Muscle layer of duodenum (tissue), 2 donors: ENCODE results near the gene HCCS.
"Not testable (repeated sequence)": the region's sequence is repeated elsewhere in the genome, so short reads cannot be mapped to it uniquely, and the experiment has no call there.

Source experiments
- H3K27ac ChIP-seq: one replicate; pipeline ENCODE4 v1.7.0; 2013; ENCODE audit warnings: mild to moderate bottlenecking, low read length
- H3K27me3 ChIP-seq: one replicate; pipeline ENCODE4 v1.7.0; 2013; ENCODE audit warnings: low read depth, mild to moderate bottlenecking, control low read depth, low read length
- H3K36me3 ChIP-seq, 2 donors: one replicate each; pipeline ENCODE4 v1.7.0; 2013; ENCODE audit warnings: low read length in 2 of 2, control low read depth in 1 of 2, mild to moderate bottlenecking in 1 of 2; ENCODE audit not compliant: insufficient read depth in 2 of 2, control insufficient read depth in 1 of 2
- H3K4me1 ChIP-seq, 2 donors: one replicate each; pipeline ENCODE4 v1.7.0; 2013; ENCODE audit warnings: low read length in 2 of 2, mild to moderate bottlenecking in 2 of 2, control low read depth in 1 of 2, moderate library complexity in 1 of 2; ENCODE audit not compliant: insufficient read depth in 2 of 2, control insufficient read depth in 1 of 2
- H3K4me3 ChIP-seq, 2 donors: one replicate each; pipeline ENCODE4 v1.7.0; 2013; ENCODE audit warnings: low read length in 2 of 2, low read depth in 1 of 2, mild to moderate bottlenecking in 1 of 2
- H3K9me3 ChIP-seq, 2 donors: one replicate each; pipeline ENCODE4 v1.7.0; 2013; ENCODE audit warnings: low read length in 2 of 2, control low read depth in 1 of 2, mild to moderate bottlenecking in 1 of 2; ENCODE audit not compliant: control insufficient read depth in 1 of 2
- donor health status: healthy.

HCCS gene

DNA sequence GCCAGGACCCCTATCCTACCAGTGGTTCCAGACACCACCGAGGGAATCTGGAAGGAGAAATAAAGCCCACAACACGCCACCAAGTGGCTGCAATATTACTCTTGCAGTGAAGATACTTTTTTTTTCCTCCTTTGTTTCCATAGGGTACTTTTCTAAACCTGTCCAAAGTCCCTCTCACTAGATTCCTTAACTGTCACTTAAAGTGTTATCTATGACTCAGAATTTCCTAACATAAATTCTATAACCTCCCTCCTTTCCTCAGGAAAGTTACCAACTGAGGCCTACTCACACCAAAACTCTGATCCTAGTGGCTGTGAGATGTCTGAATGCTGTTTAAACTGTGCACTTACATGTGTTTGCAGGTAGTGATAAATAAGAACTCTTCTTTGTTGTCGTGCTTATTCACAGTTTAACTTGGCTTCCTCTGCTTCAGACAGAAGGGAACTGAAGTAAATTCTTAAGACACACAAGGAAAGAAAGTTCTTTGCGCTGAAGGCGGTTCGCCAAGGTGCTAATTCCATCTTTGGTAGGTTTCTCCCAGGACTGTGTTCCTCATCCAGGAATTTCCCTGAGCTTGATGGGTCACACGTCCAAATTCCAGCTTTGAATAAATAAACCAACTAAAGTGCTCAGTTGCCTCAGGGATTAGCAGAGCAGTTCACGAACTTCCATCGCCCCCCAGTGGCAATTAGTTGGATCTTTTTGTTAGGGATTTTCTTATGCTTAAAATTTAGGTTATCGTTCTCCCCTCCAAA lies 10.7 kb upstream of the HCCS start:
- H3K9me3 ChIP-seq, result no peaks in the 10 kb centered on the region
- no peak overlapping the region for H3K4me3 ChIP-seq
- H3K27me3 ChIP-seq, result no peaks in the 10 kb centered on the region
- H3K4me1 ChIP-seq, result peaks cover 0 to 5% of the 10 kb centered on the region in 2 donors
- peak overlapping the region; percentile 72 for H3K27ac ChIP-seq
- H3K36me3 ChIP-seq, result no peaks in the 10 kb centered on the region

DNA sequence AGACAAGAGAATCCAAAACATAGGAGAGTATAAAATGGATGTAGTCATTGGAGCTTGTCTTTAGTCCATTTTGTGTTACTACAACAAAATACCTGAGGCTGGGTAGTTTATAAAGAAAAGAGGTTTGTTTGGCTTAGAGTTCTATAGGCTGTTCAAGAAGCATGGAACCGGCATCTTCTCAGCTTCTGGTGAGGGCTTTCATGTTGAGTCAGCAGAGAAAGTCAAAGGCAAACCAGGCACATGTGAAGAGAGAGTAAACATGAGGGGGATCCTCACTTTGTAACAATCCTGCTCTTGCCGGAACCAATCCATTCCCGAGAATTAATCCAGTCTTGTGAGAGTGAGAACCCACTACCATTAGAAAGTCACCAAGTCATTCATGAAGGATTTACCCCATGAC lies 8.1 kb upstream of the HCCS start:
- Histone ChIP-seq H3K27me3 (no peaks in the 10 kb centered on the region), H3K4me1 (peaks cover 0 to 5% of the 10 kb centered on the region in 2 donors), H3K9me3 (no peaks in the 10 kb centered on the region), H3K36me3 (no peaks in the 10 kb centered on the region), H3K4me3 (no peak overlapping the region), H3K27ac (no peak overlapping the region)

DNA sequence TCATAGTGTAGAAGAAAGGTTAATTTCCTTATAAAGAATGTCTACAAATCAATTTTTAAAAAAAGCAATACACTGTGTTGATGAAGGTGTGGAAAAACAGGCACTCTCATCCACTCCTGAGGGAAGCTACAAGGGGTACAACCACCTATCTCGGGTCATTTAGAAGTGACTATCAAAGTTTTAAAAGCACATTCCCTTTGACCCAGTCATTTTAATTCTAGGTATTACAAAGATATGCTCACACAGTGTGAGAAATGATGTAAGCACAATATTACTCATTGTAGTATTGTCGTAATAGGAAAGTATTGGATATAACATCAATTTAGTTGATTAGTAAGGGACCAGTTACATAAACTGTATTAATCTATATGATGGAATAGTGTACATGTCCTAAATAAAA lies 7.4 kb upstream of the HCCS start:
- H3K4me3 ChIP-seq, result no peak overlapping the region
- no peaks in the 10 kb centered on the region for H3K9me3 ChIP-seq
- H3K36me3 ChIP-seq, result no peaks in the 10 kb centered on the region
- H3K27ac ChIP-seq, result no peak overlapping the region
- H3K27me3 ChIP-seq, result no peaks in the 10 kb centered on the region
- H3K4me1 ChIP-seq, result peaks cover 0 to 5% of the 10 kb centered on the region in 2 donors

DNA sequence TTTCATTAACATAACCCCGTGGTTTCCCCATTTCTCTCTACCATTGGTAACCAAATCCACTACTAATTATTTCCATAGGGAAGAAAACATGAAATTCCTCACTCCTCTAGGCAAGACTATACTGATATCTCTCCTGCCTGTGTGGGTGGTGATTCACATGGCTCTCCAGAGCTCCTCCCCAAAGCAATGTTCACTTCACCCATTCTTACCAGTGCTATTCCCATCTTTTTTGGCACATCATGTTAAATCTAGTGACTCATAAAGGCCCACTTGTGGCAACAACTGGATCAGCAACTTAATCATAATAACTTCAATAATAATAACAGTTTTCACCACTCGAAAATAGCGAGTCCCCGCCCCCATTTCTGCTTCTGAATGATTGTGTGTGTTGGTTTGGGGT lies 6.1 kb upstream of the HCCS start:
- H3K27me3 ChIP-seq, result no peaks in the 10 kb centered on the region
- H3K9me3 ChIP-seq, result no peaks in the 10 kb centered on the region
- peaks cover 0 to 5% of the 10 kb centered on the region in 2 donors for H3K4me1 ChIP-seq
- no peak overlapping the region for H3K27ac ChIP-seq
- no peaks in the 10 kb centered on the region for H3K36me3 ChIP-seq
- H3K4me3 ChIP-seq, result no peak overlapping the region

DNA sequence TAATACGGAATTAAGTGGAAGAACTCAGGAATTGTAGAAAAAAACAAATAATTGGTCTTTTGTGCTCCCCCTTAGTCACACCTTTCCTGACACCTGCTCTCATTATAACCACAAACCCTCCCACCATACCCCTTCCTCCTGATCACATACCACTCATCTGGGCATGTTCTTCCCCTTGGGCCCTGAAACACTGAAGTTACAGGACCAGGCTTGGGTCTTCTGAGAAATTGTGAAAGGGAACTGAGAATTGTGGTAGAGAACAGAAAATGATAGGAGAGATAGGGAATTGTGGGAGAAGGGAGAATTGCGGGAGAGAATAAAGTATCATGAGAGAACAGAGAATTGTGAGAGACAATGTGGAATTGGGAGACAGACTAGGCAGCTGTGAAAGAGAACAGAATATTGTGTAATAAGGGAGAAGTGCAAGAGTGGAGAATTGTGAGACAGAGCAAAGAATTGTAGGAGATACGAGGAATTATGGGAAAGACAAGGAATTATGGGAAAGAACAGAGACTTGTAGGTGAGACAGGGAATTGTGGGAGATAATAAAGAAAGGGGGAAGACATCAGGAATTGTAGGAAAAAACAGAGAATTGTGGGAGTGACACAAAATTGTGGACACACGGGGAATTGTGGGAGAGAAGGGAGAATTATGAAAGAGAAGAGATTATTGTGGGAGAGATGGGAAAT lies 2.7 kb upstream of the HCCS start:
- Histone ChIP-seq H3K27me3 (no peaks in the 10 kb centered on the region), H3K36me3 (no peaks in the 10 kb centered on the region), H3K4me3 (no peak overlapping the region), H3K9me3 (no peaks in the 10 kb centered on the region), H3K4me1 (peaks cover 9 to 19% of the 10 kb centered on the region in 2 donors), H3K27ac (no peak overlapping the region)

DNA sequence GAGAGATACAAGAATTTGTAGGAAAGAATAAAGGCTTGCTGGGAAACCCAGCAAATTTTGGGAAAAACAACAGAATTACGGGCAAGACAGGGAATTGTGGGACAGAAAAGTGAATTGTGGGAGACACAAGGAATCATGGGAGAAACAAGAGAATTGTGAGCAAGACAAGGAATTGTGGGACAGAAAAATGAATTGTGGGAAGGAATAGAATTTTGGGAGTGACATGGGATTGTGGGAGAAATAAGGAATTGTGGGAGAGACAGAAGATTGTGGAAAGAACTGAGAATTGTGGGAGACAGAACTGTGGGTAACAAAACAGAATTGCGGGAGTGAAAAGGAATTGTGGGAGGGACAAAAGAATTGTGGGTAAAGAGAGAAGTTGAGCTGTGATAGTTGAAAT lies 1.2 kb upstream of the HCCS start:
- Histone ChIP-seq H3K27me3 (no peaks in the 10 kb centered on the region), H3K4me1 (peaks cover 9 to 28% of the 10 kb centered on the region in 2 donors), H3K4me3 (no peak overlapping the region), H3K36me3 (peaks cover 3% of the 10 kb centered on the region in 2 donors), H3K27ac (no peak overlapping the region), H3K9me3 (no peaks in the 10 kb centered on the region)

DNA sequence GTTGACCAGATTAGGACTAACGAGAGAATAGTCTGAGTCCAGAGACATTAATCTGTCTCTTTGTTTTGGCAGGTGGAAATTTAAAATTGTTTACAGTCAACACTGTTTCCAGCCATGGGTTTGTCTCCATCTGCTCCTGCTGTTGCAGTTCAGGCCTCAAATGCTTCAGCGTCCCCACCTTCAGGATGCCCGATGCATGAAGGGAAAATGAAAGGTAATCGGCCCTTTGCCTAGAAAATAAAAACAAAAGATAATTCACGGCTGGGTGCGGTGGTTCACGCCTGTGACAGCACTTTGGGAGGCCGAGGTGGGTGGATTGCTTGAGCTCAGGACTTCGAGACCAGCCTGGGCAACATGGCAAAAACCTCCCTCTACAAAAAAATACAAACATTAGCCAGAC lies 815 bp downstream of the HCCS start:
- H3K4me3 ChIP-seq, result peak overlapping the region; percentile 68 to 76

DNA sequence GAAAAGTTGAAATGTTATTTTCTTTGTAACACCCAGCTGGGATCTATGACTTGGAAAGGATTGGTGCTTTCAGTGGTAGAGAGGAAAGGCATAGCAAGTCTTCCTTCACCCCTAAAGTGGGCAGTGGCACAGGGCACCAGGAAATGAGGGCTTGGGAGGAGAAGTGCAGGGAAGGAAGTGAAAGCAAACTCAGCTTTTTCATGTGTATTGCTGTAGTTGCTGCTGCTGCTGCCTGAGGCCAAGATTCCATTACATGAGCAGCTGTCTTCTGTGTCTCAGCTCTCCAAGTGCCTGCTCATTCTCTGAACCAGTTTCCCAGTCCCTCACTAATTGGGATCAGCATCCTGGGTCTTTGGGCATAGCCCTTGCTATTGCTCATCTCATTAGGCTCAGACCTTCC lies 2.6 kb downstream of the HCCS start:
- Histone ChIP-seq H3K9me3 (no peaks in the 10 kb centered on the region), H3K36me3 (peaks cover 36 to 39% of the 10 kb centered on the region in 2 donors), H3K4me3 (no peak overlapping the region), H3K27me3 (no peaks in the 10 kb centered on the region), H3K27ac (peak overlapping the region; percentile 87), H3K4me1 (peaks cover 9 to 28% of the 10 kb centered on the region in 2 donors)

More for the DNA sequence above, 815 bp downstream of the HCCS start:
- Histone ChIP-seq H3K4me1 (peaks cover 9 to 28% of the 10 kb centered on the region in 2 donors), H3K27ac (peak overlapping the region; percentile 87), H3K27me3 (no peaks in the 10 kb centered on the region), H3K9me3 (no peaks in the 10 kb centered on the region), H3K36me3 (peaks cover 22% of the 10 kb centered on the region in 2 donors)

DNA sequence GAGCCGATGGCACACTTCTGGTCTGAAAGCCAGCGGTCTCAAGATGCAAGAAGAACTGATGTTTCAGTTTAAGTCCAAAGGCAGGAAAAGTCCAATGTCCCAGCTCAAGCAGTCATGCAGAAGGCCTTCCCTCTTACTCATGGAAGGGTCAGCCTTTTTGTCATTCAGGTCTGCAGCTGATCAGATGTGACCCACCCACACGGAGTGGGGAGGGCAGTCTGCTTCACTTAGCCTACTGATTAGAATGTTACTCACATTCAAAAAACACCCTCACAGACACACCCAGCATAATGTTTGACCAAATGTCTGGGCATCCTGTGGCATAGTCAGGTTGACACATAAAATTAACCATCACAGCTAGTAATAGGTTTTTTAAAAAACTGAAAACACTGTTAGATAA lies 6.6 kb downstream of the HCCS start:
- Histone ChIP-seq H3K4me3 (no peak overlapping the region), H3K36me3 (peaks cover 61 to 64% of the 10 kb centered on the region in 2 donors), H3K27ac (no peak overlapping the region), H3K27me3 (no peaks in the 10 kb centered on the region), H3K9me3 (no peaks in the 10 kb centered on the region), H3K4me1 (peaks cover under 1 to 14% of the 10 kb centered on the region in 2 donors)

DNA sequence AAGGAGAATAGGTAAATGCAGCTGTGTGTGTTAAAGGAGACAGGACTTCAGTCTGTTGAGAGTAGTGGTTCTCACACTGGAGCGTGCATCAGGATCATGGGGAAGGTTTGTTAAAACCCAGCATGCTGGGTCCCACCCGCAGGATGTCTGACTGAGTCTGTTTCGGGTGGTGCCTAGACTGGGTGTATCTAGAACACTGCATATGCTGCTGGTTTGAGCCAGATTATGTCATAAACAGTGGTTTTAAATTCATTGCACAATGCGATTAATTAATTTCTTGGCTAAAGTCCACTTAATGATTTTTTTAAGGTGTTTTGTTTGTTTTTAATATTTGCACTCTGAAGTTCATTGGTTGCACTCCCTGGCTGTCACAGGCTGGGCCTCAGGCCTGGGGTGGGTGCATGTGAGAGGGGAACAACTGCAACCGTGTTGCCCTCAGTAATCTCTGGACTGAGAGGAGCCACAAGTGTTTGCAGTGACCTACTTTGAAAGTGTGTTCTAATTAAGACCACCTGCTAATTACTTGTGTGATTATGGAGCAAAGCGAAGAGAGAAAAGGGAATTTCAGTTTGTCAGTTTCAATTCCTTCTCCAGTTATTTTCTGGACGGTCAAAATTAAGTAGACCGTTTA lies 8.3 kb downstream of the HCCS start:
- Histone ChIP-seq H3K4me3 (no peak overlapping the region), H3K36me3 (peaks cover 61 to 64% of the 10 kb centered on the region in 2 donors), H3K9me3 (no peaks in the 10 kb centered on the region), H3K27ac (no peak overlapping the region), H3K4me1 (no peaks in the 10 kb centered on the region), H3K27me3 (no peaks in the 10 kb centered on the region)

DNA sequence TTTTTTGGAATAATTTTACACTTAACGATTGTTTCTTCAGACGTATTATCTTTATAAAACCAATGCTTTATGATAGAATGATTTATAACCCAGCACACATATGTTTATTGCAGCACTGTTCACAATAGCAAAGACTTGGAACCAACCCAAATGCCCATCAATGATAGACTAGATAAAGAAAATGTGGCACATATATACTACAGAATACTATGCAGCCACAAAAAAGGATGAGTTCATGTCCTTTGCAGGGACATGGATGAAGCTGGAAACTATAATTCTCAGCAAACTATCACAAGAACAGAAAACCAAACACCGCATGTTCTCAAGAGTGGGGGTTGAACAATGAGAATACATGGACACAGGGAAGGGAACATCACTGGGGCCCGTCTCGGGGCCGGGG lies 12.0 kb downstream of the HCCS start:
- H3K4me1 ChIP-seq, H3K4me3 ChIP-seq, H3K27me3 ChIP-seq, H3K9me3 ChIP-seq, H3K27ac ChIP-seq: not testable (repeated sequence)
- peaks cover 30 to 31% of the 10 kb centered on the region in 2 donors for H3K36me3 ChIP-seq
